MCF 10A (cell line): ENCODE results near the gene SLC10A7. TPM values are rescaled to one million over a fixed set of nuclear protein-coding genes. Genes with fewer than 3 reads are reported as not detected.

Experiments
- BruUV-seq: library from RNA; stranded (reverse); fragments of 400-500 nt; replicated peaks from 2 replicates; lab custom pipeline; 2021; lab: Mats Ljungman, UMichigan
- CTCF ChIA-PET: fragments of 300-600 bp; sonication (Branson Sonifier 250); formaldehyde crosslinking; extraction: SDS; loops from one replicate; lab custom pipeline; 2021; ENCODE audit warnings: antibody characterized with exemption, inconsistent platforms; lab: Yijun Ruan, JAX
- POLR2A ChIA-PET: fragments of 300-600, 350-650 bp; sonication (Branson Sonifier 250); formaldehyde crosslinking; extraction: SDS; loops from one replicate; lab custom pipeline; 2020; ENCODE audit warnings: antibody characterized with exemption, inconsistent platforms; lab: Yijun Ruan, JAX
- DNase-seq: peaks from one replicate; pipeline ENCODE4 v3.0.0-alpha.2; 2018; ENCODE audit not compliant: unreplicated experiment
- H3K27ac Mint-ChIP-seq: one replicate; pipeline ENCODE4 v1.8.0; 2022; ENCODE audit warnings: mild to moderate bottlenecking, low read depth, mixed read lengths; ENCODE audit not compliant: unreplicated experiment
- H3K27me3 Mint-ChIP-seq: one replicate; pipeline ENCODE4 v1.8.0; 2022; ENCODE audit warnings: mixed read lengths; ENCODE audit not compliant: insufficient read depth, unreplicated experiment
- H3K36me3 Mint-ChIP-seq: one replicate; pipeline ENCODE4 v1.8.0; 2022; ENCODE audit warnings: mild to moderate bottlenecking, moderate library complexity, mixed read lengths; ENCODE audit not compliant: insufficient read depth, unreplicated experiment
- H3K4me1 Mint-ChIP-seq: one replicate; pipeline ENCODE4 v1.8.0; 2022; ENCODE audit warnings: mixed read lengths; ENCODE audit not compliant: insufficient read depth, unreplicated experiment
- H3K4me3 Mint-ChIP-seq: one replicate; pipeline ENCODE4 v1.8.0; 2022; ENCODE audit warnings: mild to moderate bottlenecking, moderate library complexity, mixed read lengths; ENCODE audit not compliant: unreplicated experiment
- H3K9me3 Mint-ChIP-seq: one replicate; pipeline ENCODE4 v1.8.0; 2022; ENCODE audit warnings: mixed read lengths; ENCODE audit not compliant: unreplicated experiment
- CTCF ChIP-seq: fragments of 200-600 bp; IDR thresholded peaks from one replicate; pipeline ENCODE4 v1.8.0; 2022; ENCODE audit warnings: antibody characterized with exemption, mild to moderate bottlenecking; ENCODE audit not compliant: unreplicated experiment
- intact Hi-C: fragments of 100-400 bp; cut with micrococcal nuclease; formaldehyde crosslinking; loops from 2 replicates; pipeline ENCODE4 v1.14.1; 2022
- total RNA-seq: library from RNA; stranded (reverse); gene quantifications from 2 replicates; pipeline ENCODE4 v1.2.3, GENCODE V29; 2022

Gene SLC10A7
- total RNA-seq, 1 experiment from 2014 or later = 23.0 TPM

- H3K27me3 Mint-ChIP-seq = no peaks in the 10 kb centered on the region
- intact Hi-C loops = no loop called here
- DNase-seq = no peak
- no peaks in the 10 kb centered on the region for H3K9me3 Mint-ChIP-seq
- BruUV-seq = no TSS peak
- TF ChIP-seq CTCF = no peak
- no peak overlapping the region for H3K27ac Mint-ChIP-seq
- H3K4me1 Mint-ChIP-seq = peaks cover 7% of the 10 kb centered on the region
- CTCF ChIA-PET = no interaction called here
- H3K4me3 Mint-ChIP-seq = no peak overlapping the region
- POLR2A ChIA-PET = interaction anchor here (0.7 to 1.2 kb wide), 2 partner anchors 12 to 23 kb away, joined by 3 read pairs; no protein-coding TSS in a partner anchor
- no peaks in the 10 kb centered on the region for H3K36me3 Mint-ChIP-seq
Observed at GRCh38 chr4:146500216-146500615, 21.5 kb downstream of the SLC10A7 start.

- ChIA-PET POLR2A (interaction anchor here (0.9 kb wide), 1 partner anchor 22 kb away, joined by 4 read pairs; no protein-coding TSS in a partner anchor), CTCF (no interaction called here)
- H3K27me3 Mint-ChIP-seq = no peaks in the 10 kb centered on the region
- no peak overlapping the region for H3K4me3 Mint-ChIP-seq
- no peaks in the 10 kb centered on the region for H3K9me3 Mint-ChIP-seq
- no peak for DNase-seq
- H3K27ac Mint-ChIP-seq = no peak overlapping the region
- intact Hi-C loops = no loop called here
- H3K36me3 Mint-ChIP-seq = no peaks in the 10 kb centered on the region
- H3K4me1 Mint-ChIP-seq = peaks cover 10% of the 10 kb centered on the region
- no TSS peak for BruUV-seq
- TF ChIP-seq CTCF = no peak
Observed at GRCh38 chr4:146498291-146498690, 23.4 kb downstream of the SLC10A7 start.

GRCh38 chr4:146495269-146495668, 26.5 kb downstream of the SLC10A7 start:
- peaks cover 10% of the 10 kb centered on the region for H3K4me1 Mint-ChIP-seq
- no peak overlapping the region for H3K4me3 Mint-ChIP-seq
- peak overlapping the region; percentile 64 for H3K27ac Mint-ChIP-seq
- no TSS peak for BruUV-seq
- no peak for TF ChIP-seq CTCF
- intact Hi-C loops = no loop called here
- no peaks in the 10 kb centered on the region for H3K9me3 Mint-ChIP-seq
- ChIA-PET CTCF (interaction anchor here (0.6 kb wide), 2 partner anchors 67 to 89 kb away, joined by 3 to 4 read pairs; no protein-coding TSS in a partner anchor), POLR2A (interaction anchor here (1.7 kb wide), 1 partner anchor 10 kb away, joined by 7 read pairs; no protein-coding TSS in a partner anchor)
- no peaks in the 10 kb centered on the region for H3K27me3 Mint-ChIP-seq
- H3K36me3 Mint-ChIP-seq = peaks cover 6% of the 10 kb centered on the region
- DNase-seq = no peak

- DNase-seq = no peak
- POLR2A ChIA-PET = interaction anchor here (1.1 kb wide), 1 partner anchor 13 kb away, joined by 3 read pairs; no protein-coding TSS in a partner anchor
- intact Hi-C loops = no loop called here
- no peak for TF ChIP-seq CTCF
- H3K4me3 Mint-ChIP-seq = no peak overlapping the region
- peak overlapping the region; percentile 52 for H3K27ac Mint-ChIP-seq
- CTCF ChIA-PET = no interaction called here
- no peaks in the 10 kb centered on the region for H3K27me3 Mint-ChIP-seq
- peaks cover 10% of the 10 kb centered on the region for H3K4me1 Mint-ChIP-seq
- BruUV-seq = no TSS peak
- peaks cover 6% of the 10 kb centered on the region for H3K36me3 Mint-ChIP-seq
- H3K9me3 Mint-ChIP-seq = no peaks in the 10 kb centered on the region
Observed at GRCh38 chr4:146494143-146494542, 27.6 kb downstream of the SLC10A7 start.
